Measurements from ENCODE around the gene AGMO.

DNA sequence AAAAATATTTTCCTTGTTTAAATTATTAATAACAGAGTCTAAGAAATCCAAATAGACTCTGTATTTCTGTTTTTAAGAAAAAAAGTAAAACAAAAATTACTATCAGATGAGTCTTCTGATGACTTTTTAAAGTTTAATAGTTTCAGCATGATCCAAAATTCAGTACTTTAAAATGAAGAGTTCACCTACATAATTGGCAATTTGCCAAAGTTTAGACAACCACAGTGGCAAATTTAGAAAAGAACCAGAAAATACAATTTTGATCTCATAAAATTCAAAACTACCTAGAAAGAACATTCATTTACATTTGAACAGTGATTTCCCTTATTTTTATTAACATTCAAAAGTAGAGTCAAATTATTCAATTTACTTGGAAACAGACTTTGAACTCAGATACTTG lies 56.1 kb downstream of the AGMO start:
- no peak for TF ChIP-seq CTCF (conservative IDR thresholded peaks at IDR 0.05 in 1 of 2, IDR thresholded peaks at IDR 0.05 in 1 of 2; ENCODE audit: low read depth in 1 of 2, low read length in 2 of 2)
- no peak for TF ChIP-seq EZH2 (IDR thresholded peaks at IDR 0.05; ENCODE audit: low read length, missing control alignments)
